Activated CD8-positive, alpha-beta T cell treated with anti-CD3 and anti-CD28 coated beads for 36 hours (primary cell): Measurements from ENCODE around the gene B3GNT3. TPM values are rescaled to one million over a fixed set of nuclear protein-coding genes. Genes with fewer than 3 reads are reported as not detected.
A peak's percentile ranks its signal among the peaks of the same experiment; 100 is the strongest.

Source experiments
- ATAC-seq: fragments of 200-7000 bp; cut with Tn5 transposase; one replicate; pipeline ENCODE4 v1.10.0; 2021; ENCODE audit warnings: mild to moderate bottlenecking, moderate library complexity
- CTCF ChIA-PET: fragments of 350-600 bp; sonication (Branson Sonifier 250); formaldehyde crosslinking; loops from one replicate; lab custom pipeline; 2021; ENCODE audit warnings: antibody characterized with exemption; lab: Charles Lee
- POLR2A ChIA-PET: fragments of 350-600 bp; sonication (Branson Sonifier 250); formaldehyde crosslinking; loops from one replicate; lab custom pipeline; 2021; ENCODE audit warnings: antibody characterized with exemption; lab: Charles Lee
- DNase-seq: peaks from one replicate; pipeline ENCODE4 v3.0.0-alpha.2; 2020
- H3K27ac Mint-ChIP-seq: one replicate; pipeline ENCODE4 v1.8.0; 2021; ENCODE audit warnings: mild to moderate bottlenecking, mixed read lengths
- H3K27me3 Mint-ChIP-seq: one replicate; pipeline ENCODE4 v1.8.0; 2021; ENCODE audit warnings: mixed read lengths
- H3K36me3 Mint-ChIP-seq: one replicate; pipeline ENCODE4 v1.8.0; 2021; ENCODE audit warnings: low read depth, mixed read lengths
- H3K4me1 Mint-ChIP-seq: one replicate; pipeline ENCODE4 v1.8.0; 2021; ENCODE audit warnings: low read depth, mixed read lengths
- H3K4me3 Mint-ChIP-seq: one replicate; pipeline ENCODE4 v1.8.0; 2021; ENCODE audit warnings: mild to moderate bottlenecking, moderate library complexity, mixed read lengths
- H3K9me3 Mint-ChIP-seq: one replicate; pipeline ENCODE4 v1.8.0; 2021; ENCODE audit warnings: mixed read lengths
- CTCF ChIP-seq: fragments of 200-600 bp; IDR thresholded peaks from one replicate; pipeline ENCODE4 v1.8.0; 2022; ENCODE audit warnings: antibody characterized with exemption, mild to moderate bottlenecking
- intact Hi-C: fragments of 100-400 bp; cut with micrococcal nuclease; formaldehyde crosslinking; loops from one replicate; pipeline ENCODE4 v1.10.0; 2022
- total RNA-seq, 2 experiments: library from RNA; stranded (reverse); gene quantifications; one replicate each; pipeline ENCODE4 v1.2.3, GENCODE V29; 2021

Gene B3GNT3
- total RNA-seq, 2 experiments from 2014 or later = 0.20 TPM; not detected in 1

GRCh38 chr19:17854061-17854460 lies 59.1 kb downstream of the B3GNT3 start:
- Mint-ChIP-seq H3K4me3 (no peak overlapping the region), H3K9me3 (peaks cover 3% of the 10 kb centered on the region), H3K27ac (no peak overlapping the region), H3K36me3 (no peaks in the 10 kb centered on the region), H3K27me3 (no peaks in the 10 kb centered on the region), H3K4me1 (peaks cover 28% of the 10 kb centered on the region)
- ChIA-PET POLR2A (interaction anchor here (1.0 to 2.2 kb wide), 3 partner anchors 9 to 70 kb away, joined by 3 to 9 read pairs (median 6); no protein-coding TSS in a partner anchor), CTCF (interaction anchor here (1.0 to 11.7 kb wide), 7 partner anchors 21 to 366 kb away, joined by 3 to 194 read pairs (median 7); partner anchors contain the start of genes CCDC124 and MAP1S)
- ATAC-seq (no peak), DNase-seq (no peak)
- intact Hi-C loops = loop anchor here (10.0 kb wide), 1 partner anchor 59 kb away; the partner anchor contains the start of gene B3GNT3
- no peak for TF ChIP-seq CTCF

GRCh38 chr19:17855280-17856152 lies 60.6 kb downstream of the B3GNT3 start:
- peak overlapping the region; percentile 10 for H3K27ac Mint-ChIP-seq
- peaks cover 10% of the 10 kb centered on the region for H3K36me3 Mint-ChIP-seq
- POLR2A ChIA-PET = interaction anchor here (1.0 to 2.2 kb wide), 4 partner anchors 10 to 77 kb away, joined by 4 to 9 read pairs (median 5); partner anchors contain the start of genes CCDC124 and SLC5A5
- H3K4me3 Mint-ChIP-seq = no peak overlapping the region
- intact Hi-C loops = loop anchor here (5.0 to 10.0 kb wide), 3 partner anchors 61 to 153 kb away; partner anchors contain the start of gene B3GNT3
- CTCF ChIA-PET = interaction anchor here (0.6 to 11.7 kb wide), 22 partner anchors 8 to 414 kb away, joined by 3 to 194 read pairs (median 5); partner anchors contain the start of genes B3GNT3, CCDC124, JAK3 and MAP1S
- ATAC-seq (peak; percentile 28), DNase-seq (peak; percentile 95)
- peaks cover 3% of the 10 kb centered on the region for H3K9me3 Mint-ChIP-seq
- no peaks in the 10 kb centered on the region for H3K27me3 Mint-ChIP-seq
- peak; percentile 91 for TF ChIP-seq CTCF
- H3K4me1 Mint-ChIP-seq = peaks cover 22% of the 10 kb centered on the region

GRCh38 chr19:17859533-17860330 lies 64.8 kb downstream of the B3GNT3 start, which contains the start of gene RPL18A:
TSS of gene RPL18A (plus strand) at chr19:17859910. CDS start at chr19:17859957, 47 bp downstream.
- peaks cover 47% of the 10 kb centered on the region for H3K36me3 Mint-ChIP-seq
- DNase-seq = peak; percentile 99
- peaks cover 30% of the 10 kb centered on the region for H3K4me1 Mint-ChIP-seq
- no peaks in the 10 kb centered on the region for H3K9me3 Mint-ChIP-seq
- peak within 1 kb of the TSS; percentile 82 for H3K4me3 Mint-ChIP-seq
- peak within 1 kb of the TSS; percentile 97 for H3K27ac Mint-ChIP-seq
- peak; percentile 94 for ATAC-seq
- intact Hi-C loops = loop anchor here (2.0 to 10.0 kb wide), 4 partner anchors 65 to 157 kb away; partner anchors contain the start of genes B3GNT3 and CCDC124
- CTCF ChIA-PET = interaction anchor here (0.6 to 11.7 kb wide), 26 partner anchors 8 to 364 kb away, joined by 3 to 194 read pairs (median 3); partner anchors contain the start of genes CCDC124, JAK3 and SLC5A5
- H3K27me3 Mint-ChIP-seq = no peaks in the 10 kb centered on the region
- POLR2A ChIA-PET = interaction anchor here (0.7 to 8.7 kb wide), 32 partner anchors 11 to 455 kb away, joined by 3 to 143 read pairs (median 4); partner anchors contain the start of genes BST2, CCDC124, FCHO1 and JAK3
- peak; percentile 79 for TF ChIP-seq CTCF

- Mint-ChIP-seq H3K9me3 (no peaks in the 10 kb centered on the region), H3K27me3 (no peaks in the 10 kb centered on the region), H3K36me3 (peaks cover 51% of the 10 kb centered on the region), H3K27ac (peak overlapping the region; percentile 97), H3K4me3 (peak overlapping the region; percentile 82), H3K4me1 (peaks cover 30% of the 10 kb centered on the region)
- no peak for TF ChIP-seq CTCF
- DNase-seq (no peak), ATAC-seq (no peak)
- intact Hi-C loops = no loop called here
- CTCF ChIA-PET = interaction anchor here (0.6 to 11.7 kb wide), 7 partner anchors 11 to 136 kb away, joined by 3 to 194 read pairs (median 4); partner anchors contain the start of genes CCDC124 and SLC5A5
- POLR2A ChIA-PET = interaction anchor here (0.7 to 8.7 kb wide), 26 partner anchors 10 to 455 kb away, joined by 3 to 143 read pairs (median 4); partner anchors contain the start of genes BST2, CCDC124, FCHO1 and JAK3
These were observed 65.5 kb downstream of the B3GNT3 start for GRCh38 chr19:17860331-17860992.
